HepG2 (cell line): ENCODE results near the gene MROH2A. TPM values are rescaled to one million over a fixed set of nuclear protein-coding genes. Genes with fewer than 3 reads are reported as not detected.

Experiments
- CREM ChIP-seq, 2 experiments: sonication (generic) in 1 of 2; formaldehyde crosslinking in 1 of 2; IDR thresholded peaks; 2 replicates each; pipeline versions ENCODE4 v1.4.0 to v1.6.1; 2016 to 2020; ENCODE audit warnings: antibody characterized with exemption in 1 of 2, mild to moderate bottlenecking in 1 of 2, missing genetic modification reagents in 1 of 2
- HOXD1 ChIP-seq: sonication (generic); formaldehyde crosslinking; IDR thresholded peaks from 2 replicates; pipeline ENCODE4 v1.5.0; 2020; ENCODE audit warnings: missing genetic modification reagents
- MZF1 ChIP-seq: sonication (generic); formaldehyde crosslinking; IDR thresholded peaks from 2 replicates; pipeline ENCODE4 v1.8.1; 2023; ENCODE audit warnings: mild to moderate bottlenecking, missing genetic modification reagents, borderline replicate concordance
- REPIN1 ChIP-seq: sonication (generic); formaldehyde crosslinking; IDR thresholded peaks from 2 replicates; pipeline ENCODE4 v1.8.0; 2022; ENCODE audit warnings: missing genetic modification reagents, low read depth, mild to moderate bottlenecking, borderline replicate concordance
- SIX4 ChIP-seq: sonication (generic); formaldehyde crosslinking; IDR thresholded peaks from 2 replicates; pipeline ENCODE4 v1.4.0; 2020; ENCODE audit warnings: missing genetic modification reagents
- SOX6 ChIP-seq, 2 experiments: fragments of 450-650 bp in 1 of 2; sonication (generic) in 1 of 2; formaldehyde crosslinking in 1 of 2; IDR thresholded peaks; 2 replicates each; pipeline versions ENCODE4 v1.4.0 to v1.6.1; 2017 to 2020; ENCODE audit warnings: antibody characterized with exemption in 1 of 2, mild to moderate bottlenecking in 1 of 2, missing genetic modification reagents in 1 of 2
- TAF1 ChIP-seq: sonication (generic); formaldehyde crosslinking; IDR thresholded peaks from 2 replicates; pipeline ENCODE4 v1.4.0; 2020; ENCODE audit warnings: missing genetic modification reagents
- TCF7 ChIP-seq: sonication (generic); IDR thresholded peaks from 2 replicates; pipeline ENCODE4 v1.6.1; 2016; ENCODE audit warnings: antibody characterized with exemption, low read depth
- TCF7L2 ChIP-seq: IDR thresholded peaks from 2 replicates; pipeline ENCODE4 v1.6.1; 2011; ENCODE audit warnings: mild to moderate bottlenecking, low read depth, low read length, moderate library complexity
- ZNF143 ChIP-seq: sonication (generic); formaldehyde crosslinking; IDR thresholded peaks from 2 replicates; pipeline ENCODE4 v1.4.0; 2020; ENCODE audit warnings: missing genetic modification reagents
- polyA plus RNA-seq, 8 experiments: library from polyadenylated mRNA; depleted of rRNA in 3 of 8; stranded (reverse) in 7 of 8; unstranded in 1 of 8; fragments of >200 nt; fragmentation: Illumina TruSeq in 4 of 8; extraction: Trizol in 4 of 8; gene quantifications; 2 replicates each; pipeline versions ENCODE4 v1.2.1 to v1.2.3, GENCODE V29; 2011 to 2016; ENCODE audit warnings: low read depth in 4 of 8, missing spikeins in 1 of 8, mixed read lengths in 1 of 8; ENCODE audit not compliant: insufficient read depth in 1 of 8
- total RNA-seq, 5 experiments: library from RNA; depleted of rRNA; stranded (reverse); fragments of >200 nt; fragmentation: Illumina TruSeq; extraction: Trizol; gene quantifications; 2 replicates each; pipeline ENCODE4 v1.2.3, GENCODE V29; 2016; ENCODE audit warnings: low read depth in 1 of 5
- TF ChIP-seq, protein P1 (sequence below): sonication (generic); formaldehyde crosslinking; IDR thresholded peaks from 2 replicates; pipeline ENCODE4 v1.4.0; 2020; ENCODE audit warnings: mild to moderate bottlenecking, missing genetic modification reagents
- TF ChIP-seq, protein P2 (sequence below): sonication (generic); formaldehyde crosslinking; IDR thresholded peaks from 2 replicates; pipeline ENCODE4 v1.4.0; 2020; ENCODE audit warnings: missing genetic modification reagents, borderline replicate concordance
- TF ChIP-seq, protein P3 (sequence below): sonication (generic); formaldehyde crosslinking; IDR thresholded peaks from 2 replicates; pipeline ENCODE4 v1.8.0; 2023; ENCODE audit warnings: mild to moderate bottlenecking, missing genetic modification reagents
- TF ChIP-seq, protein P4 (sequence below): sonication (generic); formaldehyde crosslinking; IDR thresholded peaks from 2 replicates; pipeline ENCODE4 v1.4.0; 2020; ENCODE audit warnings: missing genetic modification reagents
- TF ChIP-seq, protein P5 (sequence below): sonication (generic); formaldehyde crosslinking; IDR thresholded peaks from 2 replicates; pipeline ENCODE4 v1.8.0; 2022; ENCODE audit warnings: missing genetic modification reagents, low read depth, mild to moderate bottlenecking, borderline replicate concordance
- TF ChIP-seq, protein P6 (sequence below): sonication (generic); formaldehyde crosslinking; IDR thresholded peaks from 2 replicates; pipeline ENCODE4 v1.8.0; 2022; ENCODE audit warnings: mild to moderate bottlenecking, missing genetic modification reagents; ENCODE audit not compliant: insufficient replicate concordance

Gene MROH2A
- total and polyA plus RNA-seq, 2 of the 13 experiments (the other 11 are each of a cell fraction or from before 2014, with no cell fraction given) = 0.03 to 0.04 TPM

DNA sequence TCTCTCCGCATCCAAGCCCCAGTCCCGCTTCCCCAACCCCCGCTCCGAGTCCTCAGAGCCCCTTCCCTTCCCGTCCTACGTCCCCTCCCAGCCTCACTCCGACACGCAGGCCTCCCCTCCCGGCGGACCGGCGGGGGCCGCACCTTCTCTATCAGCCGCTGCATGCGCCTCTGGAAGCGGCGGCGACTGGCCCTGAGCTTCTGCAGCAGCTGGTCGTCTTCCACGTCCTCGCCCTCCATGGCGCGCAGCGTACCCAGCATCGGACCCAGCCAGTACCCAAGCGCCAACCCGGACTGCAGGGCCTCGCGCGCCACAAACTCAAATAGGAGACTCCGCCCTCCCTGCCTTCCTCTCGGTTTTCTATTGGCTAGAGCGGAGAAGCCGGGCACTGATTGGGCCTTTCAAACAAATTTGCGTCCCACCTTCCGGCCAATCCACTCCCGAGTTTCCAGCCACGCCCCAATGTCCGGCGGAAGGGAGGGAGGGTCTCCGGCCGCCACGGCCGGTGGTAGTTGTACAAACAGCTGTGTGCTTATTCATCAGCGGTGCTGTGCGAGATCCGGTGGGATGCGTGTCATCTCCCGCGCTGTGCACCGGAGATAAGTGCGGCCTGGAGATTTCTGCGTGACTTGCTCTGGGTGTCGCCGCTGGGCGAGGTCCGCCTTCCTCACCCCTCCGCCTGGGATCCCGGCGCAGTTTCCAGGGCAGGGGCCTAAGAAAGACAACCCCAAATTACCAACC is 76.3 kb downstream of the MROH2A start, which contains the start of gene HJURP (continued):
- TF ChIP-seq, protein P1, sequence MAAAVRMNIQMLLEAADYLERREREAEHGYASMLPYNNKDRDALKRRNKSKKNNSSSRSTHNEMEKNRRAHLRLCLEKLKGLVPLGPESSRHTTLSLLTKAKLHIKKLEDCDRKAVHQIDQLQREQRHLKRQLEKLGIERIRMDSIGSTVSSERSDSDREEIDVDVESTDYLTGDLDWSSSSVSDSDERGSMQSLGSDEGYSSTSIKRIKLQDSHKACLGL (CRISPR knock-in tag) = peak; percentile 79
- TF ChIP-seq, protein P2, sequence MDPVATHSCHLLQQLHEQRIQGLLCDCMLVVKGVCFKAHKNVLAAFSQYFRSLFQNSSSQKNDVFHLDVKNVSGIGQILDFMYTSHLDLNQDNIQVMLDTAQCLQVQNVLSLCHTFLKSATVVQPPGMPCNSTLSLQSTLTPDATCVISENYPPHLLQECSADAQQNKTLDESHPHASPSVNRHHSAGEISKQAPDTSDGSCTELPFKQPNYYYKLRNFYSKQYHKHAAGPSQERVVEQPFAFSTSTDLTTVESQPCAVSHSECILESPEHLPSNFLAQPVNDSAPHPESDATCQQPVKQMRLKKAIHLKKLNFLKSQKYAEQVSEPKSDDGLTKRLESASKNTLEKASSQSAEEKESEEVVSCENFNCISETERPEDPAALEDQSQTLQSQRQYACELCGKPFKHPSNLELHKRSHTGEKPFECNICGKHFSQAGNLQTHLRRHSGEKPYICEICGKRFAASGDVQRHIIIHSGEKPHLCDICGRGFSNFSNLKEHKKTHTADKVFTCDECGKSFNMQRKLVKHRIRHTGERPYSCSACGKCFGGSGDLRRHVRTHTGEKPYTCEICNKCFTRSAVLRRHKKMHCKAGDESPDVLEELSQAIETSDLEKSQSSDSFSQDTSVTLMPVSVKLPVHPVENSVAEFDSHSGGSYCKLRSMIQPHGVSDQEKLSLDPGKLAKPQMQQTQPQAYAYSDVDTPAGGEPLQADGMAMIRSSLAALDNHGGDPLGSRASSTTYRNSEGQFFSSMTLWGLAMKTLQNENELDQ (CRISPR knock-in tag) = 0 out of 2 replicates have a peak, but pooled peaks have one; percentile 51
- TF ChIP-seq, protein P3, sequence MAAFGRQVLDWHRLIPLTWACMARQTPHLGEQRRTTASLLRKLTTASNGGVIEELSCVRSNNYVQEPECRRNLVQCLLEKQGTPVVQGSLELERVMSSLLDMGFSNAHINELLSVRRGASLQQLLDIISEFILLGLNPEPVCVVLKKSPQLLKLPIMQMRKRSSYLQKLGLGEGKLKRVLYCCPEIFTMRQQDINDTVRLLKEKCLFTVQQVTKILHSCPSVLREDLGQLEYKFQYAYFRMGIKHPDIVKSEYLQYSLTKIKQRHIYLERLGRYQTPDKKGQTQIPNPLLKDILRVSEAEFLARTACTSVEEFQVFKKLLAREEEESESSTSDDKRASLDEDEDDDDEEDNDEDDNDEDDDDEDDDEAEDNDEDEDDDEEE (CRISPR knock-in tag) = peak; percentile 93
- TF ChIP-seq TCF7L2 = no peak
- TF ChIP-seq SOX6 (IDR thresholded peaks at IDR 0.05) = no peak
- peak; percentile 71 for TF ChIP-seq SOX6 (CRISPR knock-in tag; IDR thresholded peaks at IDR 0.05)
- TF ChIP-seq, protein P4, sequence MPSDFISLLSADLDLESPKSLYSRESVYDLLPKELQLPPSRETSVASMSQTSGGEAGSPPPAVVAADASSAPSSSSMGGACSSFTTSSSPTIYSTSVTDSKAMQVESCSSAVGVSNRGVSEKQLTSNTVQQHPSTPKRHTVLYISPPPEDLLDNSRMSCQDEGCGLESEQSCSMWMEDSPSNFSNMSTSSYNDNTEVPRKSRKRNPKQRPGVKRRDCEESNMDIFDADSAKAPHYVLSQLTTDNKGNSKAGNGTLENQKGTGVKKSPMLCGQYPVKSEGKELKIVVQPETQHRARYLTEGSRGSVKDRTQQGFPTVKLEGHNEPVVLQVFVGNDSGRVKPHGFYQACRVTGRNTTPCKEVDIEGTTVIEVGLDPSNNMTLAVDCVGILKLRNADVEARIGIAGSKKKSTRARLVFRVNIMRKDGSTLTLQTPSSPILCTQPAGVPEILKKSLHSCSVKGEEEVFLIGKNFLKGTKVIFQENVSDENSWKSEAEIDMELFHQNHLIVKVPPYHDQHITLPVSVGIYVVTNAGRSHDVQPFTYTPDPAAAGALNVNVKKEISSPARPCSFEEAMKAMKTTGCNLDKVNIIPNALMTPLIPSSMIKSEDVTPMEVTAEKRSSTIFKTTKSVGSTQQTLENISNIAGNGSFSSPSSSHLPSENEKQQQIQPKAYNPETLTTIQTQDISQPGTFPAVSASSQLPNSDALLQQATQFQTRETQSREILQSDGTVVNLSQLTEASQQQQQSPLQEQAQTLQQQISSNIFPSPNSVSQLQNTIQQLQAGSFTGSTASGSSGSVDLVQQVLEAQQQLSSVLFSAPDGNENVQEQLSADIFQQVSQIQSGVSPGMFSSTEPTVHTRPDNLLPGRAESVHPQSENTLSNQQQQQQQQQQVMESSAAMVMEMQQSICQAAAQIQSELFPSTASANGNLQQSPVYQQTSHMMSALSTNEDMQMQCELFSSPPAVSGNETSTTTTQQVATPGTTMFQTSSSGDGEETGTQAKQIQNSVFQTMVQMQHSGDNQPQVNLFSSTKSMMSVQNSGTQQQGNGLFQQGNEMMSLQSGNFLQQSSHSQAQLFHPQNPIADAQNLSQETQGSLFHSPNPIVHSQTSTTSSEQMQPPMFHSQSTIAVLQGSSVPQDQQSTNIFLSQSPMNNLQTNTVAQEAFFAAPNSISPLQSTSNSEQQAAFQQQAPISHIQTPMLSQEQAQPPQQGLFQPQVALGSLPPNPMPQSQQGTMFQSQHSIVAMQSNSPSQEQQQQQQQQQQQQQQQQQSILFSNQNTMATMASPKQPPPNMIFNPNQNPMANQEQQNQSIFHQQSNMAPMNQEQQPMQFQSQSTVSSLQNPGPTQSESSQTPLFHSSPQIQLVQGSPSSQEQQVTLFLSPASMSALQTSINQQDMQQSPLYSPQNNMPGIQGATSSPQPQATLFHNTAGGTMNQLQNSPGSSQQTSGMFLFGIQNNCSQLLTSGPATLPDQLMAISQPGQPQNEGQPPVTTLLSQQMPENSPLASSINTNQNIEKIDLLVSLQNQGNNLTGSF = peak; percentile 37; the same call in 1 of the 2 replicates
- TF ChIP-seq TCF7 = no peak; the same call in 1 of the 2 replicates
- no peak; the same call in 1 of the 2 replicates for TF ChIP-seq SIX4
- TF ChIP-seq ZNF143 (CRISPR knock-in tag) = 0 out of 2 replicates have a peak, but pooled peaks have one; percentile 2
- TF ChIP-seq, protein P5, sequence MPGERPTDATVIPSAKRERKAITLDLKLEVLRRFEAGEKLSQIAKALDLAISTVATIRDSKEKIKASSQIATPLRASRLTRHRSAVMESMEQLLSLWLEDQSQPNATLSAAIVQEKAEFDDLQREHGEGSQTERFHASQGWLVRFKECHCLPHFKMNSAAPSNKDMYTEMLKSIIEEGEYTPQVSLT (CRISPR knock-in tag) = no peak; the same call in 1 of the 2 replicates
- TF ChIP-seq, protein P6, sequence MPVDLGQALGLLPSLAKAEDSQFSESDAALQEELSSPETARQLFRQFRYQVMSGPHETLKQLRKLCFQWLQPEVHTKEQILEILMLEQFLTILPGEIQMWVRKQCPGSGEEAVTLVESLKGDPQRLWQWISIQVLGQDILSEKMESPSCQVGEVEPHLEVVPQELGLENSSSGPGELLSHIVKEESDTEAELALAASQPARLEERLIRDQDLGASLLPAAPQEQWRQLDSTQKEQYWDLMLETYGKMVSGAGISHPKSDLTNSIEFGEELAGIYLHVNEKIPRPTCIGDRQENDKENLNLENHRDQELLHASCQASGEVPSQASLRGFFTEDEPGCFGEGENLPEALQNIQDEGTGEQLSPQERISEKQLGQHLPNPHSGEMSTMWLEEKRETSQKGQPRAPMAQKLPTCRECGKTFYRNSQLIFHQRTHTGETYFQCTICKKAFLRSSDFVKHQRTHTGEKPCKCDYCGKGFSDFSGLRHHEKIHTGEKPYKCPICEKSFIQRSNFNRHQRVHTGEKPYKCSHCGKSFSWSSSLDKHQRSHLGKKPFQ = no peak
- peak; percentile 66 for TF ChIP-seq CREM (IDR thresholded peaks at IDR 0.05)
- no peak; the same call in 1 of the 2 replicates for TF ChIP-seq CREM (CRISPR knock-in tag; IDR thresholded peaks at IDR 0.05)
- TF ChIP-seq TAF1 = peak; percentile 86
- no peak for TF ChIP-seq HOXD1 (CRISPR knock-in tag)
- peak; percentile 94 for TF ChIP-seq REPIN1 (CRISPR knock-in tag)
- 0 out of 2 replicates have a peak, but pooled peaks have one; percentile 35 for TF ChIP-seq MZF1 (CRISPR knock-in tag)
